Body of pancreas (tissue), 4 donors: ENCODE results near the gene DSCAM. TPM values are rescaled to one million over a fixed set of nuclear protein-coding genes. Genes with fewer than 3 reads are reported as not detected.

Experiments
- ATAC-seq: fragments of 150-250 bp; one replicate; pipeline ENCODE4 v1.9.1; 2016
- DNase-seq, 4 donors: peaks; one replicate each; pipeline ENCODE4 v3.0.0-alpha.2; 2019
- H3K27ac ChIP-seq, 4 donors: fragments of 200-600 bp; sonication (generic); 1 replicate in 3 of 4; 2 replicates in 1 of 4; pipeline versions ENCODE4 v1.5.1 to v1.6.1; 2016 to 2019; ENCODE audit warnings: mild to moderate bottlenecking in 1 of 4, mixed read lengths in 1 of 4, moderate library complexity in 1 of 4
- H3K27me3 ChIP-seq, 2 donors: fragments of 200-600 bp; sonication (generic); one replicate each; pipeline ENCODE4 v1.6.0; 2016; ENCODE audit warnings: mild to moderate bottlenecking in 1 of 2
- H3K36me3 ChIP-seq, 2 donors: fragments of 200-600 bp; sonication (generic); replicated peaks in 1 of 2; 2 replicates each; pipeline ENCODE4 v1.5.1; 2016; ENCODE audit warnings: low read depth in 2 of 2; ENCODE audit not compliant: insufficient read depth in 1 of 2
- H3K4me1 ChIP-seq: fragments of 200-600 bp; sonication (generic); one replicate; pipeline ENCODE4 v1.6.0; 2016
- H3K4me3 ChIP-seq, 2 donors: fragments of 200-600 bp; sonication (generic); 1 replicate in 1 of 2; 2 replicates in 1 of 2; pipeline ENCODE4 v1.5.1; 2016 to 2019
- H3K9me3 ChIP-seq, 3 donors: fragments of 200-600 bp; sonication (generic); 1 replicate in 2 of 3; 2 replicates in 1 of 3; pipeline ENCODE4 v1.5.1; 2016
- POLR2A ChIP-seq, 3 donors: fragments of 450-650 bp; IDR thresholded peaks; one replicate each; pipeline ENCODE4 v1.6.1; 2016; ENCODE audit warnings: antibody characterized with exemption in 3 of 3, mild to moderate bottlenecking in 2 of 3
- WGBS, 2 donors: methylation state at CpG; one replicate each; pipeline ENCODE4 v1.1.5; 2017; 5-methylcytosine and 5-hydroxymethylcytosine counted together
- intact Hi-C: fragments of 100-400 bp; cut with DNase I; formaldehyde crosslinking; loops from one replicate; pipeline ENCODE4 v1.15.1; 2023
- total RNA-seq, 2 donors: library from RNA; depleted of rRNA; stranded (reverse); fragments of >200 nt; gene quantifications; one replicate each; pipeline ENCODE4 v1.1.0, GENCODE V29; 2016
- TF ChIP-seq, protein P1 (sequence below), 7 experiments: fragments of 450-650 bp in 4 of 7; fragments of 200-600 bp in 3 of 7; sonication (generic) in 3 of 7; IDR thresholded peaks; one replicate each; pipeline ENCODE4 v1.5.1; 2016 to 2019; ENCODE audit warnings: antibody characterized with exemption in 7 of 7

Gene DSCAM
- total RNA-seq, 2 donors from 2014 or later = 0.26 TPM; not detected in 1

DNA sequence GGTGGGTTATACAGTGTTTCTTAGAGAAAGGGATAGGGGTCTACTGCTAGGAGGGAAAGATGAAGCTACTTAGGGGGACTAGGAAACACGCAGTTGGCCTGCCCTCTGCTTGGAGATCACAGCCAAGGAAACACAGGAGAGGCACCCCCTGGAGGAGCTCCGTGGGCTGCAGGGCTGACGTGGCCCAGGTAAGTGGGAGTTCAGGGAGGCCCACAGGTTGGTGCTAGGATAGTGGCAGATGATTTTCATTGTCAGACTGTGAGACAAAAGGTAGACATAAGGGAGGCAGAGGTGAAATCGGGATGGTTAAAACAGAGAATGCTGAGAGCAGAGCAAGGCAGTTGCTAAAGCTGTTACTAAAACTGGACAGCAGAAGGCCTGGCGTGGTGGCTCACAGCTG, 463.0 kb downstream of the DSCAM start:
- Histone ChIP-seq H3K4me3 (no peak overlapping the region), H3K4me1 (peaks cover 7% of the 10 kb centered on the region), H3K9me3 (no peaks in the 10 kb centered on the region), H3K27me3 (no peaks in the 10 kb centered on the region), H3K36me3 (no peaks in the 10 kb centered on the region), H3K27ac (no peak overlapping the region)
- 59 to 76% methylated on average over 5 of the region's 5 CpGs for WGBS, 2 donors
- ATAC-seq (no peak), DNase-seq (no peak)
- no peak for TF ChIP-seq POLR2A (IDR thresholded peaks at IDR 0.05)
- TF ChIP-seq, protein P1, sequence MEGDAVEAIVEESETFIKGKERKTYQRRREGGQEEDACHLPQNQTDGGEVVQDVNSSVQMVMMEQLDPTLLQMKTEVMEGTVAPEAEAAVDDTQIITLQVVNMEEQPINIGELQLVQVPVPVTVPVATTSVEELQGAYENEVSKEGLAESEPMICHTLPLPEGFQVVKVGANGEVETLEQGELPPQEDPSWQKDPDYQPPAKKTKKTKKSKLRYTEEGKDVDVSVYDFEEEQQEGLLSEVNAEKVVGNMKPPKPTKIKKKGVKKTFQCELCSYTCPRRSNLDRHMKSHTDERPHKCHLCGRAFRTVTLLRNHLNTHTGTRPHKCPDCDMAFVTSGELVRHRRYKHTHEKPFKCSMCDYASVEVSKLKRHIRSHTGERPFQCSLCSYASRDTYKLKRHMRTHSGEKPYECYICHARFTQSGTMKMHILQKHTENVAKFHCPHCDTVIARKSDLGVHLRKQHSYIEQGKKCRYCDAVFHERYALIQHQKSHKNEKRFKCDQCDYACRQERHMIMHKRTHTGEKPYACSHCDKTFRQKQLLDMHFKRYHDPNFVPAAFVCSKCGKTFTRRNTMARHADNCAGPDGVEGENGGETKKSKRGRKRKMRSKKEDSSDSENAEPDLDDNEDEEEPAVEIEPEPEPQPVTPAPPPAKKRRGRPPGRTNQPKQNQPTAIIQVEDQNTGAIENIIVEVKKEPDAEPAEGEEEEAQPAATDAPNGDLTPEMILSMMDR (IDR thresholded peaks at IDR 0.05) = no peak
- intact Hi-C loops = no loop called here

DNA sequence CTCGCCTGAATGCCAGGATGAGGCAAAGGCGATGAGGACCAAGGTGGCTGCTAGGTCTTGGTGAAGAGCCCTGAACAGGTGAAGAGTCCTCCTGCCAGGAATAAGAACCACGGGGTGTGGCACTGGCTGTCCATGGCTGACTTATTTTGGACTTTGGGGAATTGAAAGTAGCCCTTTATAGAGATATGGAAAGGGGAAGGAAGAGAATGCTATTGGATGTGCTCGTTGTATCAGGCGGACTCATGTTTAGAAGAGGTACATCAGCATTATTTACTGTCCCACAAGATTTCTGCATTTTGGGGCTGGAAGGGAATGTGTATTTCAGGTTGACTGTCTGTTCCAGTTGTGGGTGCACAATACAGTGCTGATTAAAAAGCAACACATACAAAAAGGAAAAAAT, 465.8 kb downstream of the DSCAM start:
- TF ChIP-seq POLR2A (IDR thresholded peaks at IDR 0.05) = no peak
- TF ChIP-seq, protein P1 (IDR thresholded peaks at IDR 0.05) = no peak

DNA sequence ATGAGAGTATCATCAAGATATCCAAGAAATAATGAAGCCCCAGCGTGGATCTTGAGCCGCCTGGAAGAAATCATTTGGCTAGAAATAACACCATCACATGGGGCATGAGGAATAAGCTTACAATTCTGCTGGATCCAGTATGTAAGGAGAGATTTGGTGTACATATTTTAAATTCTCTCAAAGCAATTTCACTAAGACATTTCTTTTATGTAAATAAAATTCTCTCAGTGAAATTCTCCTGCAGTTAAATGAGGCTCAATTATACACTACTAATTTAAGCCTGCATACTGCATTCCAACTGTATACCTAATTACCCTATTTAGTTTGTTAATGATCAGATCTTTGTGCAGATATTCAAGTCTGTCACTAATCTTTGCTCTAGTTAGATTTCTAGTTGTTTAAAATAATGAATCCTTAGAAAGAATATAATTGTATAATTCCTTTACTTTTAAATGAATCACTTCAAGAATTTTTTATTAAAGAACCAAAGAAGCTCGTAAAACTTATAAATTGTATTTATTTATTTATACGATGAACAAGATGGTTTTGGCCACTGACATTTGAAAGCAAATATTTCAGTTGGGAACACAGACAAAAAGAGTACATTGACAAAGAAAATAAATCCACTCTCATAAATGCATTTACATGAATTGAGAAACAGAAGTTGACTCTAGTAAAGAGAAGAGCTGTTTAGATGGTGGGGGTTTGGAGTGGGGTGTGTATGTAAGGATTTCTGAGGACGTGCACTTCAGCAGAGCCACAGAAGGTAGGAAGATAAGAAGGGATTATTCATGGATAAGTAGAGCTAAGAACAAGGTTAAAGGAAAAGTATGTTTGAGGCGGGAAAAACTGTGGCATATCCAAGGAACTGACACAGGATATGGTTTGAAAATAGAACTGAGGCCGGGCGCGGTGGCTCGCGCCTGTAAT, 466.8 kb downstream of the DSCAM start:
- intact Hi-C loops = no loop called here
- Histone ChIP-seq H3K27ac (no peak overlapping the region), H3K4me3 (no peak overlapping the region), H3K4me1 (no peaks in the 10 kb centered on the region), H3K36me3 (no peaks in the 10 kb centered on the region), H3K27me3 (no peaks in the 10 kb centered on the region), H3K9me3 (no peaks in the 10 kb centered on the region)
- WGBS, 2 donors = 64 to 71% methylated on average over 11 of the region's 11 CpGs
- ATAC-seq (no peak), DNase-seq (no peak)
- TF ChIP-seq POLR2A (IDR thresholded peaks at IDR 0.05) = no peak
- TF ChIP-seq, protein P1 (IDR thresholded peaks at IDR 0.05) = no peak

More for the DNA sequence above, 465.8 kb downstream of the DSCAM start:
- ATAC-seq (no peak), DNase-seq (no peak)
- no peak overlapping the region for H3K27ac ChIP-seq
- intact Hi-C loops = no loop called here
- H3K27me3 ChIP-seq = no peaks in the 10 kb centered on the region
- 65 to 78% methylated on average over 5 of the region's 5 CpGs for WGBS, 2 donors
- H3K4me3 ChIP-seq = no peak overlapping the region
- no peaks in the 10 kb centered on the region for H3K9me3 ChIP-seq
- H3K36me3 ChIP-seq = no peaks in the 10 kb centered on the region
- peaks cover 2% of the 10 kb centered on the region for H3K4me1 ChIP-seq

DNA sequence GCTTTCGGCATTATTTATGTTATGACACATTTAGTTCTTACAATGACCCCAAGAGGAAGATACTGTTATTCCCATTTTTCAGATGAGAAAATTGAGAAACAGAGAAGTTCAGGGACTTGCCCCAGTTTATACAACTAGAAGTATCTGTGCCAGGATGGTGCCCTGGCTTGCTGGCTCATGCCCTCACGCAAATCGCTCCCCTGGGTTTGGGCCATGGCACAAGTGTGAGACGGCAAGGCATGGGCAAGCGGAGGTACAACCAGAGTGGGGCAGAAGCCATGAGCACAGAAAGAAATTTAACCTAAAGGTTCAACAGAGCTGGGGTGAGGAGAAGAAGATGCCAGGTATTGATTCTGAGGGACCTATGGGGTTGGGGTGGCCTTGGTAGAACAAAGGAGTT, 469.8 kb downstream of the DSCAM start:
- DNase-seq = no peak
- 89 to 95% methylated on average over 5 of the region's 5 CpGs for WGBS, 2 donors
- H3K4me1 ChIP-seq = no peaks in the 10 kb centered on the region
- intact Hi-C loops = no loop called here
- no peaks in the 10 kb centered on the region for H3K9me3 ChIP-seq
- no peak overlapping the region for H3K4me3 ChIP-seq
- H3K27ac ChIP-seq = no peak overlapping the region
- no peaks in the 10 kb centered on the region for H3K36me3 ChIP-seq
- no peak for ATAC-seq
- no peaks in the 10 kb centered on the region for H3K27me3 ChIP-seq
- no peak for TF ChIP-seq POLR2A (IDR thresholded peaks at IDR 0.05)
- TF ChIP-seq, protein P1 (IDR thresholded peaks at IDR 0.05) = no peak
